ENCODE data around the gene TFB1M.
"Not testable (repeated sequence)": the region's sequence is repeated elsewhere in the genome, so short reads cannot be mapped to it uniquely, and the experiment has no call there.

TFB1M gene

DNA sequence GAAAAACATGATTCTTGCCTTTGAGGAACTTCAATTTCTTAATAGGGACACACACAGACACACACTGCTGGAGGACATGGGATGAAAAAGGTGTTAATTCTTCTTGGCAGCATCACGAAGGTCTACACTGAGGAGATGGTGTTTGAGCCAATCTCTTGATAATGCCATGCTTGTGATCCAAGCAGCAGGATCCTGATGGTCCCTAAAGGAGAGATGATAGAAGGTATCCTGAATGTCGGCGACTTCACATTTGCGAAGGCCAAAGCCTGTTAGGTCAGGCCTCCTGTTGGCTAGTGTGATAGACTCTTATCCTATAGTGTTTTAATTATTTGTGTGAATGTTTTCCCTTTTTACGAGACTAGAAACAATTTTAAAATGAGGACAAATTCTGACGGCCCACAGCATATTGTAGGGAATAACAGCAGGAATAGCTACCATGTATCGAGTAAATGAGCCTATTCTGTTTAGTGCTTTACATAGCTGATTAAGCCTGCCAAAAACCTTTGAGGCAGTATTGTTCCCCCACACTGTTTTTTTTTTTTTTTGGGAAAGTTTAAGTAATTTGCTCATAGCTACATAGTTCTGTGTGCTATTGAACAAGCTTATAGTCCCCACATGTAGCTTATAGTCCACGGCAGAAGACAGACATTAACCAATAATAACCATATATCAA lies 15.3 kb upstream of the TFB1M start:
- no peak for DNase-seq

DNA sequence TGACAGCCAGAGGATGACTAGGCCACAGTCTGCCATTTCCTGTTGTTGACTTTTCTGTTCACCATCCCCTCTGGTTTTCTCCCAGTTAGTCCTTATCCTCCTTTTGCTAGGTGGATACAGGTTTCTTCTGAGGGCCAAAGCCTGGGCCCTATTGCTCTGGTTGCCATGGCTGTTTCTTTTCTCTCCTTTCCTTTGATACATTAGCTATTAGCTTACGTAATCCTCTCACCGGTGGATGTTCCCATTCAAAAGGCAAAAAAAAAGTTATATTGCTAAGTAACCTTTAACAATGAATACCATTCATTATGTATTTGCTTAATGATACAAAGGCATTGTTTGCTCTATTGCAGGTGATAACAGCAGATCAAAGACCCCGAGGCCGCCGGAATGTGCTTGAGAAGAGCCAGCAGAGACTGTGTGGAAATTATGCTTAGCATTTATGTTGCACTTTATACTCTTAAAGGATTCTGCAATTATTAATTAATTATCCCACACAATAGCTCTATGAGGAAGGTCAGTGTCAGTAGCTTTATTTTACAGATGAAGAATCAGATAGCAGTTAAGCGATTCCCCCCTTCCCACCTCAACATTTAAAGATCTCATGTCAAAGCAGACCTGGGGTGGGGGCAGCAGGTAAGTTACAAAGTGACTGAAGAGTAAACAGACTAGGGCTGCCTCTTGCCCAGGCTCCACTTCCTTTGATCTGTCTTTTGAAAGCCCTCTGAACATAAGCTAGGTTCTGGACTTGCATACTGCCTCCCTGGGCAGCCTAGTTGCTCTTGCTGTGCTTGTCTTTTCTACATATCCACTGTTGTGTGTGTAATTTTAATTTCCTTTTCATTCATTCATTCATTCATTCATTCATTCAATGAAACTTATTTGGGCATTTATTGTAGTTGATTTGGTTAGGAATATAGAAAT lies 14.5 kb upstream of the TFB1M start:
- no peak for DNase-seq

DNA sequence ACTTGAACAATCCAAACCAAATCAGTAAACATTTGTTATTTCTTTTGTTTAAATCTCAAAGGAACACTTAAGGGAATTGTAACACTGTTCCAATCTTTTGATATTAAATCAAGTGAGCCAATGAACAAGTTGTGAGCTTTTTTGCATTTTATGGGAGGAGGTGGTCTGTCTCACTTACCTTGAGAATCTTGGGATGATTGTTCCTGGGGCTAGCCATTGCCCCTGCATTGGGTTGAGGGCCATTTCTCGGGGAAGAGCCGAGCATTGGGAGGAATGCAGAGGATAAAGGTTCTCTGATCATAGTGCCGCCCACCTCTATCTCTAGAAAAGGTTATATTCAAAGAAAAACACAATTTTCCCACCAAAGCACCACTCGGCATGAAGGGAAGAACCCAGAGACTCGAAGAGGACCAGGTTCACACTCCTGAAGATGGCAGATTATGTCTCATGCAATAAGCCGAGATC lies 13.8 kb upstream of the TFB1M start:
- DNase-seq: no peak

DNA sequence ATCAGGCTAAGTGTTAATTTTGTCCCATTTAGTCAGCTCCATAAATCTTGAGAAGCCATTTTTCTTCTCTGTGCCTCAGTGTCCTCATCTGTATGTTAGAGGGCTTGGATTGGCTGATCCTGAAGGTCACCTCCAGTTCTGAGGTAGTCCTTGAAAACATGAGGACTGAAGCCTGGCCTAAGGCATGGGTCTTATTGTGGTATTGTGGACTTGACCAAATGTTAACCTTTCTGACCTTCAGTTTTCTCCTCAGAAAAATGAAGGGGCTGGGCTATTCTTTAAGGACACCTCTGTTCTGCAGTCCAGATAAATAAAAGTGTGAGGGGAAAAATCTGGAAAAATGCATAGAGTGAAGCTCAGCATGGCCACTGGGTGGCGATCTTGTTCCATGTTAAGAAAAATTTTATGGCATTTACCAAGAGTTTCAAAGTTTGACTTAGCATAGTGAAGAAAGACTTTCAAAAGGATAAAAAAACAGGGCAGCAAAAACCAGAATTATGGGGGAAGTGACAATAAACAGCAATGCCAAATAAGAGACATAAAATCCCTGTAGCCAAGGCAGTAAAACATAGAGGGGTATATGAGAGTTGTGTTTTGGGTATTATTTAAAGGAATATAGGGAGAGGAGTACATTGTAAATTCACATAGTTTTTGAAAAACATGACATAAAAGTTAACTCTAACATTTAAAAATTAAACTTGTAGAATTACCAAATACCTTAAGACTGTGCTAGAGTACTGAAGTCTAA lies 13.2 kb upstream of the TFB1M start:
- peak; percentile 9 for DNase-seq

DNA sequence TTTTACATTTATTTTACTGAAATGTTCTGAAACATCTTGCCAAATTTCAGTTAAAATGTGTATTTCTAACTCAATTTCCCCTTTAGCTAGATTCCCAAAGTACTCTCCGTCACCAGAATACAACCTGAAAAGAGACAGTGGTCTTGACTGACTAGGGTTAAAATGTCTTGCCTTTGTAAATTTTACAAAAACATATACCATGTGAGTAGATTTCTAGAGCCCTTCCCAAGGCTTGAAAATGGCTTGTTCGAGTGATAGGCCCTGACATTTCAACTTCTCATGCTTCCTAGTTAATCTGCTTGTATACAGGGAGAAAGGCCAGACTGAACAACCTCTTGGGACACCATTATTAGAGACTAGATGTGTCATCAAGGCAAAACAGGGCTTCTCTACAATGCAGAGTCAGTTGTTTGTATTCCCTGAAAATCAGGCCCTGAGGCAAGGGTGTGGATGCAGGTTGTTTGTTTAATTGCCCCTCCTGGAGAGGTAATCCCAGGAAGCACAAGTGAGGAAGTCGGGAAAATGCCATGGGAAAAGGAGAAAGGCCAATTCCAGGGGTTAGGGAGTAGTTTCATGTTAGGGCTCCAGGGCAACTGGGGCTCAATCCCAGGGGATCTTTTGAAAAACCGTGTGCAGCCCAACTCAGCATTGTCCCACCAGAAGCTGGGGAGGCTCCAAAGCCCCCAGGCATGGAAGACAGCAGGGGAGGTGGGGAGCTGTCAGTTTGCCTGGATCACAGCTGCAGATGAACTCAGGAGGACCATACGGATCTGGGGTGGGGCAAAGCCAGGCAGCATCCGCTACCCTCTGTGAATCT lies 11.6 kb upstream of the TFB1M start:
- DNase-seq: no peak

DNA sequence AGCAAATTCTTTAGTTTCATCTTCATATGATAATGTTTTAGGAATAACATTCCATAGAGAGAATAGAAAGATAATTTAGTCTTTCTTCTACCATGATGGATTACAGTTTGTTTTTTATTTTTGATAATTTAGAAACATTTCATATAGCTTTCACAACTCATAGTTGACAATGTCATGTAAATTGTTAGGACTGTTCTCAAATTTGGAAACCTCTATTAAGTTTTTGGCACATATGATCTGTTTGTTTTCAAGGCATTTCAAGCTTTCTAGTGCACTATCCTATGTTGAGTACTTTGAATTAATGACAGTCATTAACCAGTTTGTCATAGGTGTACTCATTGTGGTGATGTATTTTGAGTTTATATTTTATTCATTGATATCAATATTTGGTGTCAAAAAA lies 10.7 kb upstream of the TFB1M start:
- DNase-seq: no peak

DNA sequence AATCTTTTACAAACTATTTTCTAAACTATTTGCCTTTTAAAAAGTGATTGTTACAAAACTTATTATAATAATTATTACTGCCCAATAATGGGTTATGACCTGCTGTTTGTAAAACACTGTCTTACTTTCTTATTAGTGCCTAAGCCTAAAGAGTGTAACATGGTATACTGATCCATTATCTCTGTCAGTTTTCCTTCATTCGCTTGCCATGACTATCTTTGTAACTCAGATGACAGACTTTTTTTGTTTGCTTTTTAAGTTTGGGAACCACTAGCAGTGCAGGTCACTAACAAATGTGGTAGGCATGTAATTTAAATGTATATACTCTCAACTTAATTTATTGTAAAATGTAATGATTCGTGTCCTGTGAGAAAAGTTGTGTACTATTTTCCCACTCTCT lies 9.9 kb upstream of the TFB1M start:
- no peak for DNase-seq

DNA sequence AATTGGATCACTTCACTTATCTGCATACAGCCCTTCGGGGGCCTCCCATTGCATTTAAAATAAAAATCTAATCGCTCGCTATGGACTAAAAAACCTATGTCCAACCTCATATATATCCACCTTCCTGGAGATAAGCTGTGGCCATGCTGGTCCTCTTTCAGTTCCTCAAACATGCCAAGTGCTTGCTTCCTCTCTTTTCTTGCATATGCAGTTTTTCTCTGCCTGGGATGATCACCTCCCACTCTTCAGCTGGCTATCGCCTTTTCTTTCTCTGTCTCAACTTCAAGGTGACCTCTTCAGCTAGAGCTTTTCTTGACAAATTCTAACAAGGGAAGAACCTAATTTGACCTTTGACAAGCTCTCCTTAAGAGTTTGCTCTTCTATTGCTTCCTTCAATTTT lies 5.6 kb upstream of the TFB1M start:
- DNase-seq: no peak

DNA sequence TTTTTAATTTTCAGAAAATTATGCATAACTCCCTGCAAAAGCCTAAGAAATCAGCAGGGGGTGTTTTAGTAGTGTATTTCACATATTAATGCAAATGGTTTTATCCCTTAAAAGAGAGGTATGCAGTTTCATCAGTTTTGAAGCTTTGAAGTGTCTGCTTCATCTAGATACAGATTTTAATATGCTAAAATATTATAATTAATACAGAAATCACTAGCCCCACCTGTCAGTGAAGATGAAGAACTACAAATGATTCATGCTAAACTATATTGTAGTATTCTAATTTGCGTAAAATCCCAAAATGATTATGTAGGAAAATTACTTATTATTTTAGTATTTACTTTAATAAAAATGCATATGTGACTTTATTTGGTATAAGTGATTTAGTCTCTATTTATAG lies 2.9 kb upstream of the TFB1M start:
- DNase-seq: no peak

DNA sequence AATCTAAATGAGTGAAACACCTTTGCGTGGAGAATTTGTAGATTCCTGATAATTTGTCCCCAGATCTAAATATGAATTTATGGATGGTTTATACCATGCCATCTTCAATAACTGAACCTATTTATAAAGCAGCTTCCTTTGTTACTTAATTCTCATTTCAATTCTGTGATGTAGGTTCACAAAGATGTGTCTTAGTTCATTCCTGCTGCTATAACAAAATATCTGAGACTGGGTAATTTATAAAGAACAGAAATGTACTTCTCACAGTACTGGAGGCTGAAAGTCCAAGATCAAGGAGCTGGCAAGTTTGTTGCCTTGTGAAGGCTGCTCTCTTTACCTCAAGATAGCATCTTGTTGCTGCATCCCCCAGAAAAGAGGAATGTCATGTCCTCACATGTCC lies 2.1 kb upstream of the TFB1M start:
- DNase-seq: no peak

DNA sequence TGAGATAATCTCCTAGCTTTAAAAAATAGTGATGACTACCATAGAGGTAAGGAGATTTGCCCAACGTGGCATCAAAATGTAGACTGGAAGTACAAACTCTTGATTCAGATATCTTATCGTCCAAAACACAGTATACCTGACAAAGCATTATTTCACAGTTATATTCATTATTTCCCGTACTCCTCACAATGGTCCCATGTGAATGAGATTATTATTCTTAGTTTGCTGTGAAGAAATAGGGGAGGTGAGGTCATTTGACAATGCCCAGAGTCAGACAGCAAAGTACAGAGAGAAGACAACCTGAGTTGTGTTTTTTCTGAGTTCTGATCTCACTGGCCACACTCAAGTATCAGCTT lies 1.2 kb upstream of the TFB1M start:
- no peak for DNase-seq

DNA sequence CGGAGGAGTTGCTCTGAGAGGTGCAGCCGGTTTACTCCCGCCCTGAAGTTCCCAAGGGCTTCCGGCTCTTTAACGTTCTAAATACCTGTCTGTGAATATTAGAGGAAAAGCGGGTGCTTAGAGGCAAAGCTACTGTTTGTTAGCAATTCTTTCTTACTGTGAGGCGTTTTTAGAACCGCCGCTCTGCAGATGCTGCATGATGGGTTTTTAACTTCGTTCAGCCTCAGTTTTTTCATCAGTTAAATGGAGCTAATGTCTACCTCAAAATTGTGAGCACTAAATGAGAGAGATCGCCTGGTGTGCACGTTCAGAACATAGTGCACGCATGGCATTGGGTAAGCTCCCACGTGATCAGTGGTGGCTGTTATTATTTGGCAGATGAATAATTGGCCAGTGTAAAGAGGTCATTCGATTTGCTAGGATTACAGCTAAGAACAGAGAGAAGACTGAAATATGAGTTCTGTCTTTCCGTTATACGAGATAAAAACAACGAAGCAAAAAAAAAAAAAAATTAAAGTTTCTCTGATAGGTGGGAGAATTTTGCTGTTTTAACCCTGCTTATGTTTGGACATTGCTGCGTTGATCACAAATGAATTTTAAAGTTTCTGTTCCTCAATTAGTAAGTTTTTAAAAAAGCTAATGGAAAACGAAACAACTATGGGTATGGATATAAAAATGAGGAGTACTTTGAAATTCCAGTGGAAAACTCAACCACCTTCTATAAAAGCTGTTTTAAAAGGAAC lies 660 bp upstream of the TFB1M start:
- peak; percentile 72 for DNase-seq

DNA sequence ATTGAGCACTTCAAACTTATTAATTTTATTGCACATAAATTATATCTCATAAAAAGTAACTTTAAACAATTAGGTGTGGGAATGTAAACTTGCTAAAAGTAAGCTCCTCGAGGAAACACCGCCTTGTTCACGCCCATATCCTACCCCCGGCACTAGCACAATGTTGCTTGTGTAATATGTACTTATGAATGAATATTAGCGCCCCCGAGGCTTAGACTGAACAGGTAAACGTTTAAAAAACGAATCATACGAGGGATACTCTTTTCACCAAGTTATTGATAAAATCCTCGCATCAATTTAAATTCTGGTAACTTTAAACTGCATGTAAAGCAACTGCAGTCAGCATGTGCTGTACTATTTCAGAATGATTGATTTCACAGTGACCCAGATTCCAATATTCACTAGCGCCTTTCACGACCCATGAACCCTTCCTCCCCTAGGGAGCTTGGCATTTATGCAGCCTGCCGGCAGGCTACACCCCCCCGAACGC lies 637 bp downstream of the TFB1M start:
- DNase-seq: no peak

DNA sequence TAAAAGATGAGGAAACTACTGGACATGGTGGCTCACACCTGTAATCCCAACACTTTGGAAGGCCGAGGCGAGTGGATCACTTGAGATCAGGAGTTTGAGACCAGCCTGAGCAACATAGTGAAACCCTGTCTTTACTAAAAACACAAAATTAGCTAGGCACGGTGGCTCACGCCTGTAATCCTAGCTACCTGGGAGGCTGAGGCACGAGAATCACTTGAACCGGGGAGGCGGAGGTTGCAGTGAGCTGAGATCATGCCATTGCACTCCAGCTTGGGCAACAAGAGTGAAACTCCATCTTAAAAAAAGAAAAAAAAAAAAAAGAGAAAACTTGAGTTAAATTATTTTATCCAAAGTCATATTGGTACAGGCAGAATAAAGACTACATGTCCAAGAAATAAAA lies 1.3 kb downstream of the TFB1M start:
- not testable (repeated sequence) for DNase-seq

DNA sequence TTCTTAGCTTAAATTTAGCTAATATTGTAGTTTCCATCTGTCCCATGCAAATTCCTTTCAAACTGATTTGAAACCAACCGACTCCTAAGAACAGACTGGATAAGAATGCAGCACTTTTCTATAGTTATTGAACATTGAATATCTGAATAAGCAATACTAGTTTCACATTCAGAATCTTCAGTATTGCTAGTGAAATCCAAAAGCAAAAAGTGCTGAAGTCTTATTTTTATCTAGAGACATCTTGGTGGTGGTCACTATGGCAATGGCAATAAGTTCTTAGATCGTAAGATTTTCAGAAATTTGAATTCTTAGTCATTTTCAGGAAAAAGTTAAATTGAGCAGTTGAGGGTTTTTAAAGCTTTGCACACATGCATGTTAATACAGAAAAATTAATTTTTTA lies 2.7 kb downstream of the TFB1M start:
- no peak for DNase-seq

DNA sequence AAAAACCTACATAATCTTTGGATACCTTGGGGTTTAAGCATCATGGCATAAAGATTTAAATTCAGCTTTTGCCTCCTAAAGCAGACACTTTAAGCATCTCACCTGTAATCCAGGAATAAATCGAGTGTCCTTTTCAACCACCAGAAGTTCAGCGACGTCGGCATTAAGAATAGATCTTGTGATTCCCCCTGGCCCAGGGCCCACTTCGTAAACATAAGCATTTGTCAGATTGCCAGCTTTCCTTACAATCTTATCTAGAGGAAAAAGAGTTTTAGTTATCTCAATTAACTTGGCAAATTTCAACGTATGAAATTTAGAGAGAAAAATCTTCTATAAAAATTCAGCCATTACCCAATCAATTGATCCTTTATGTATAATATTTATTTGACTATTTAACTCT lies 3.2 kb downstream of the TFB1M start:
- no peak for DNase-seq

DNA sequence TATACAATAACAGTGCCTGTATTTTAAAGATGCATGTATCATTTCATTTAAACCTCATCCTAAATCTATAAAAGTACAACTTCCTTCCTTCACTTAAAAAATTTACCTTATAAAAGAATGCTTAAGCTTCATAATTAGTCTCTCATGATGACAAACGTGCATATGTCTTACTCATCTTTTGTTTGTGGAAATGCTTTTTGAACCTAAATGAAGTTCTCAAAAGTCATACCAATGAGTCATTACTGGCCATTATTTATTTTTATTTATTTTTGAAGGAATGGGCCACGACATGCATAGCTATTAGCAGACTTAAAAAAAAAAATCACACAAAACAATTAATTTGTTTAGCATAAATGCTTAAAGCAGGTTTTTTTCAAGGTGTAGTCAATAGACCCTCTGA lies 3.7 kb downstream of the TFB1M start:
- no peak for DNase-seq

DNA sequence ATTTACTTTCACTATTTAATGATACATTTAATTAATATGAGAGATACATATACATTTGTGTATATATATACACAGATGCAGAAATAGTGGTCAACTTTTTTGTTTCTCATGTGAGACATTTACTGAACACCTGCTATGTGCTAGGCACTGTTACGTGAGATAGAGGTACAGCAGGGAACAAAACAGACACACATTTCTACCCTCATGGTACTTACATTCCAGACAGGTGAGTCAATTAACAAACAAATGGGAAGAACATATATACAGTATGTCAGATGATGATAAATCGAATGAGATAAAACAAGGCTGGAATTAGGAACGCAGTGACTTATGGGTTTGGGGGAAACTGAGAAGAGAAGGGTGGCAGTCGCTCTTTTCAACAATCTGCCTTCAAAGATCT lies 5.1 kb downstream of the TFB1M start:
- no peak for DNase-seq

DNA sequence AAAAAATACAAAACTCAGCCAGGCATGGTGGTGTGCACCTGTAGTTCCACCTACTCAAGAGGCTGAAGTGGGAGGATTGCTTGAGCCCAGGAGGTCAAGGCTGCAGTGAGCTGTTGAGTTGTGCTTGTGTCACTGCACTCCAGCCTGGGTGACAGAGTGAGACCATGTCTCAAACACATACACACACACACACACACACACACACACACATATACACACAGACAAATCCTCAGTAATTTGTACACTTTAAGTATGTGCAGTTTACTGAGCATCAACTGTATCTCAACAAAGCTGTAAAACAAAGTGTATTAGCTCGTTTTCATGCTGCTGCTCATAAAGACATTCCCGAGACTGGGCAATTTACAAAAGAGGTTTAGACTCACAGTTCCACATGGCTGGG lies 7.3 kb downstream of the TFB1M start:
- no peak for DNase-seq

DNA sequence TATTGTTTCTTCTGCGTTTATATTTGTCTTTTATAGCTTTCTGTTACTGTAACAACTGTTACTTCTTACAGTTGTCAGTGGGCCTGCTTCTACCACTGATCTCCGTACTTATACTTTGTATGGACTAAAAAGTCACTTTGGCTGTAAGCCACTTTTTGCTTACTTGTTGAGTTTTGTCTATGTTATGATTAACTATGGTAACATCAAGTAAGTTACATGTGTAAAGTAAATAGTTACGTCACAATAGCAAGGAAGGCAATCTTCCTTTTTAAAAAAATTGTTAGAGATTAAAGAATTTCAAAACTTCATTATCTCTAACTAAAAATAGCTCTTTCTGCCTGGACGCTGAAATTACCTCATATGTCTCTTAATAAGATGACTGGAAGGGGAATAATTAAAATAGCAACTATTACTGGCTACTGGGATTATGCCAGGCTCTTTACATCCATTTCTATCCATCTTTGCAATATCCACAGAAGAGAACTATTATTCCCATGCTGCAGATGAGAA lies 10.9 kb downstream of the TFB1M start:
- DNase-seq: no peak

DNA sequence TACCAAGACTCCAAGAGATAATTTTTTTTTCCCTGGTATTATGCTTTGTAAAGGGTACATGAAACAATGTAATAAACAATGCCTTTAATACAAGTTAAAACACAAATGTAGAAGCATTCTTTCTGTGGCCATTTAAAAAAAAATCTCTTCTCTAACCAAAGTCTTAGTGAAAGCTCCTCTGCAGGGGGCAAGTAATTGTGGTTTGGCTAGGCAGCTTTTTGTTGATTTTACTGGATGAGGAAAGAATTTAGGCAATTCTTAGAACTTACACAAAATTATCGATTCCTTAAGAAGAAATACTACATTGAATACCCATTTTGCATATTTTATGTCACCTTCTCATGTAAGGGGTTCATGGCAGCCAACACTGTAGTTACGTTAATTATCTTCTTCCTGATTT lies 12.4 kb downstream of the TFB1M start:
- no peak for DNase-seq

DNA sequence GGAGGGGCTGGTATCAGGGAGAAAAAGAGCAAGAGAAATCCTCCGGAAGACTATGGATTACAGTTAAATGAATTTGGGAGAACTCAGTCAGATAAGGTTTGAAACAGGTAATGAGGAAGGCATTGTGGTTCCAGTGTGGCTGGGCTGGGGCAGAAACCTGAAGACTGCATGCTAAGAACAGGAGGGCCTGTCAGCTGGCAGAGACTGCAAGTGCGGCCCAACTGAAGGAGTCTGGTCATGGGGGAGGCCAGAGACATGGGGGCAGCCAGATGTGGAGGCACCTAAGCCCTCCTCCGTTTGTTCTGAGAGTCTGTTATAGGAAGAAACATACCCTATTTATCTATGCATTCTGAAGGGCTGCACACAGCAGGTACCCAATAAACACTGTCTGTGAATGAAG lies 16.6 kb downstream of the TFB1M start:
- no peak for DNase-seq
